ENCODE measurements around the gene AMOTL2.

Gene AMOTL2

GRCh38 chr3:134378384-134378783 is 4.1 kb upstream of the AMOTL2 start:
- DNase-seq = no peak

- no peak for DNase-seq
Measured at GRCh38 chr3:134377896-134378295, 3.6 kb upstream of the AMOTL2 start.

GRCh38 chr3:134376786-134377426 is 2.7 kb upstream of the AMOTL2 start:
- no peak for DNase-seq

GRCh38 chr3:134376385-134376765 is 2.1 kb upstream of the AMOTL2 start:
- no peak for DNase-seq

GRCh38 chr3:134375582-134376384 is 1.5 kb upstream of the AMOTL2 start:
- DNase-seq = no peak

- DNase-seq = no peak
Measured at GRCh38 chr3:134374791-134375581, 739 bp upstream of the AMOTL2 start.

GRCh38 chr3:134373271-134374104 is 759 bp downstream of the AMOTL2 start:
- DNase-seq = peak; percentile 22

GRCh38 chr3:134372396-134373270 is 1.6 kb downstream of the AMOTL2 start:
- DNase-seq = no peak

- no peak for DNase-seq
Measured at GRCh38 chr3:134371542-134372324, 2.5 kb downstream of the AMOTL2 start.

GRCh38 chr3:134370611-134371531 is 3.4 kb downstream of the AMOTL2 start:
- no peak for DNase-seq

GRCh38 chr3:134369861-134370596 is 4.2 kb downstream of the AMOTL2 start:
- no peak for DNase-seq

- DNase-seq = no peak
Measured at GRCh38 chr3:134369231-134369741, 5.0 kb downstream of the AMOTL2 start.

- DNase-seq = no peak
Measured at GRCh38 chr3:134368751-134369105, 5.5 kb downstream of the AMOTL2 start.

GRCh38 chr3:134367869-134368750 is 6.1 kb downstream of the AMOTL2 start:
- no peak for DNase-seq

GRCh38 chr3:134366928-134367811 is 7.1 kb downstream of the AMOTL2 start:
- DNase-seq = no peak

GRCh38 chr3:134366221-134366927 is 7.9 kb downstream of the AMOTL2 start:
- DNase-seq = no peak
